Measurements from ENCODE around the gene OSBP2. TPM values are rescaled to one million over a fixed set of nuclear protein-coding genes. Genes with fewer than 3 reads are reported as not detected.

The OSBP2 gene
- total RNA-seq, 1 donor from 2014 or later = 22.2 TPM

DNA sequence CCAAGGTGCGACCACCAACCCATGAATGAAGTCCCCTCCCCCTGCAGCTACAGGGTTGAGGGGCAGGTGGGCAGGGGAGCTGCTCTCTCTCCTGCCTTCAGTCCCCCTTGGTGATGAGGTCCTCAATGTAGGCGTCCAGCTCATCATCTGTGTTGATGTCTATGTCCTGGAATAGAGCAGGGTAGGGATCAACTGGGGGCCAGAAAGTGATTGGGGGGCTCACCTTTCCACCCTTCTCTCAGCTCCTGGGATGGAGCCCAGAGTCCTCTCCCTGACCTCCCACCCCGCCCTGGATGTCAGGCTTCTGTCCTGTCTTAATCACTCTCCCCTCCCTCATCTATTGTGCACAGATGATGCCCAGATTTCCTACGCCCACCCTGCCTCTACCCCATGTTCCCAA, 232.0 kb downstream of the OSBP2 start:
- Histone ChIP-seq H3K9me3 (replicated peaks) (no peaks in the 10 kb centered on the region), H3K4me1 (peaks cover 16% of the 10 kb centered on the region), H3K36me3 (peaks cover 60% of the 10 kb centered on the region), H3K27me3 (ENCODE audit: low read depth) (no peaks in the 10 kb centered on the region), H3K4me3 (no peak overlapping the region), H3K27ac (replicated peaks) (no peak overlapping the region)
- intact Hi-C loops (cut with micrococcal nuclease) = no loop called here
- DNase-seq = no peak
- TF ChIP-seq, protein P1, sequence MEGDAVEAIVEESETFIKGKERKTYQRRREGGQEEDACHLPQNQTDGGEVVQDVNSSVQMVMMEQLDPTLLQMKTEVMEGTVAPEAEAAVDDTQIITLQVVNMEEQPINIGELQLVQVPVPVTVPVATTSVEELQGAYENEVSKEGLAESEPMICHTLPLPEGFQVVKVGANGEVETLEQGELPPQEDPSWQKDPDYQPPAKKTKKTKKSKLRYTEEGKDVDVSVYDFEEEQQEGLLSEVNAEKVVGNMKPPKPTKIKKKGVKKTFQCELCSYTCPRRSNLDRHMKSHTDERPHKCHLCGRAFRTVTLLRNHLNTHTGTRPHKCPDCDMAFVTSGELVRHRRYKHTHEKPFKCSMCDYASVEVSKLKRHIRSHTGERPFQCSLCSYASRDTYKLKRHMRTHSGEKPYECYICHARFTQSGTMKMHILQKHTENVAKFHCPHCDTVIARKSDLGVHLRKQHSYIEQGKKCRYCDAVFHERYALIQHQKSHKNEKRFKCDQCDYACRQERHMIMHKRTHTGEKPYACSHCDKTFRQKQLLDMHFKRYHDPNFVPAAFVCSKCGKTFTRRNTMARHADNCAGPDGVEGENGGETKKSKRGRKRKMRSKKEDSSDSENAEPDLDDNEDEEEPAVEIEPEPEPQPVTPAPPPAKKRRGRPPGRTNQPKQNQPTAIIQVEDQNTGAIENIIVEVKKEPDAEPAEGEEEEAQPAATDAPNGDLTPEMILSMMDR (IDR thresholded peaks at IDR 0.05; ENCODE audit: borderline replicate concordance) = no peak

DNA sequence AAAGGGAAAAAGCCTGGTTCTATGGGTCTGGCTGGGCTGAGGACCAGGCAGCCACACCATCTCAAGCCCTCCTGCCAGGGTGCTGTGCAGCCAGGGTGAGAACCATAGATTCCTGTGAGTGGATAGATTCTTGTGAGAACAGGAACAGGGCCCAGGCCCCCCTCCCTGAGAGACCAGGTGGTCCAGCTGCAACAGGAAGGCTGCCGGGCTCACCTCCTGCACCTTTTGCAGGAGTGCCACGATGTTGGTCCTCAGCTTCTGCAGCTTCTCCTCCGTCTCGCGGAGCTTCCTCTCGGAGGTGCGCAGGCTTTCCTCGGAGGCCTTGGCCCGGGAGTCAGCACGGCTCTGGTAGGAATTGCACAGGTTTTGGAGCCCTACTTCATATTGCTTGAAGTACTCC, 233.1 kb downstream of the OSBP2 start:
- Histone ChIP-seq H3K27me3 (ENCODE audit: low read depth) (no peaks in the 10 kb centered on the region), H3K36me3 (peaks cover 71% of the 10 kb centered on the region), H3K4me1 (peaks cover 10% of the 10 kb centered on the region), H3K4me3 (no peak overlapping the region), H3K27ac (replicated peaks) (no peak overlapping the region), H3K9me3 (replicated peaks) (no peaks in the 10 kb centered on the region)
- no peak for DNase-seq
- intact Hi-C loops (cut with micrococcal nuclease) = no loop called here
- TF ChIP-seq, protein P1 (IDR thresholded peaks at IDR 0.05; ENCODE audit: borderline replicate concordance) = no peak

DNA sequence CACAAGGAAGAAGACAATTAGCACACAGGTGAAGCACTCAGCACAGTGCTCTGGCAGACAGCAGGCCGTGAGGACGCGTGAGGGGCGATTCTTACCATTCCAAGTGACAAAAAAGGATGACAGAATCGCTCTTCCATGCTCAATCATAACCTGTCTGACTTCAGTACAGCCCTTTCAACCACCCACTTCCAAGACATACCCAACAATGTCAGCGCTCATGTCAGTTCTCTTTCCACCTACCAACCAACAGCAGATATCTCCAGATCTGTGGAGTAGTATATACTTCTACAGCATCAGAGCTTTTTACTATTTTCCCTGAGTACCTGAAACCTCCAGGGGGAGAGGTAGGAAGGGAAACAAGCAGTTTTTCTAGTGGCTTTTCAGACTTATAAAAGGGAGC, 233.7 kb downstream of the OSBP2 start:
- no peak for DNase-seq
- Histone ChIP-seq H3K27ac (replicated peaks) (no peak overlapping the region), H3K4me1 (peaks cover 10% of the 10 kb centered on the region), H3K4me3 (no peak overlapping the region), H3K9me3 (replicated peaks) (no peaks in the 10 kb centered on the region), H3K27me3 (ENCODE audit: low read depth) (no peaks in the 10 kb centered on the region), H3K36me3 (peaks cover 77% of the 10 kb centered on the region)
- TF ChIP-seq, protein P1 (IDR thresholded peaks at IDR 0.05; ENCODE audit: borderline replicate concordance) = no peak
- intact Hi-C loops (cut with micrococcal nuclease) = no loop called here

DNA sequence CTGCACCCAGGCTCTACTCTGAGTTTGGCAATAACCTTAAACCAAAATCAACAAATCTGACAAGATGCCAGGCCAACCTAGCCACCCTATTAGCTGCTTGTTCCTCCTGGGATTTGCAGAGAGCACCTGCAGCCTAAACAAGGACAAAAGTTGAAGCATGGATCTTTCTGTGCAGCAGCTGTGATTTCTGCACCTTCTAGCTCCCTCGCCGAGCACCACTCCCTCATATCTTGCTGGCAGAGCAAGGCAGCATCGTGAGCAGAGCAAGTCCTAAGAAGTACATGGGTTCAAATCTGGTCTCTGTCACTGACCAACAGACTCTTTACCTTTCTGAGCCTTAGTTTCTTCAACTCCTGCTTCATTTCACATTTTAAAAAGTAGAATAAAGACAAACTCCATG, 235.6 kb downstream of the OSBP2 start:
- TF ChIP-seq, protein P1 (IDR thresholded peaks at IDR 0.05; ENCODE audit: borderline replicate concordance) = no peak
- peaks cover 10% of the 10 kb centered on the region for H3K4me1 ChIP-seq
- no peaks in the 10 kb centered on the region for H3K9me3 ChIP-seq (replicated peaks)
- H3K4me3 ChIP-seq = no peak overlapping the region
- no peak overlapping the region for H3K27ac ChIP-seq (replicated peaks)
- H3K36me3 ChIP-seq = peaks cover 95% of the 10 kb centered on the region
- intact Hi-C loops (cut with micrococcal nuclease) = no loop called here
- no peaks in the 10 kb centered on the region for H3K27me3 ChIP-seq (ENCODE audit: low read depth)
- no peak for DNase-seq

DNA sequence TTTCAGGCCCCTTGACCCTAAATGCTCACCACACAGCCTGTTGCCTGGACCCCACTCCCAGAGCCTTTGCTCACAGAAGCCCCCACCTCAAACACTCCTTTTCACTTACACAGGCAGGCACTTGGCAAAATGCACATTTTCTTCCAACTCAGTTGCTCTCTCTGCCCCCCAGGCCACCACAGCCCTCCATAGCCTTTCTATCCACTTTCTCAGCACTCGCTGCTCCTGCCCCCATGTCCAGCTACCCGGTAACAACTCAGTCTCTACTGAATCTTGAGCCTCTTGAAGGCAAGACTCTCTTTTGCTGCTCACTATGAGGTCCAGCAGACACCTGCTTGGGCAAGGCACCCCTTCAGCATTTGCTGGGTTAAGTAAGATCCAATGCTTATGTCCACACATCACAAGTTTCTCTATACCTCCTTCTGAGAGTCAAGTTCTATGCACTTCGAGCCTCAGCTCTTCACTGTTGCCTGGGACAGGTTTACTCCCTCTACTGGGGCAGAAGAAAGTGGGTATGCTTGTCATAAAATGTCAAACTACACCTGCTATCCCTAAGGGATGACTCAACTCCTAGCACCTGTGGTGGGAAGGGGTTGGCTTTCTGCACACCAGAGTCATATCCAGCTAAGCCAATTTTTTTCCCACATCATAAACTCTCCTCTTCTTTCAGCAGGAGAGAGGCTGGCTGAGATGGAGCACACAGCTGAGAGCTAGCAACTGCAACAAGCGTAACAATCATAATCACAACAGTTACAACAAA, 237.0 kb downstream of the OSBP2 start:
- intact Hi-C loops (cut with micrococcal nuclease) = no loop called here
- Histone ChIP-seq H3K9me3 (replicated peaks) (no peaks in the 10 kb centered on the region), H3K36me3 (peaks cover 97% of the 10 kb centered on the region), H3K4me1 (peaks cover 10% of the 10 kb centered on the region), H3K27ac (replicated peaks) (no peak overlapping the region), H3K4me3 (no peak overlapping the region), H3K27me3 (ENCODE audit: low read depth) (no peaks in the 10 kb centered on the region)
- DNase-seq = no peak
- TF ChIP-seq, protein P1 (IDR thresholded peaks at IDR 0.05; ENCODE audit: borderline replicate concordance) = no peak

Measured in left ventricle myocardium inferior (tissue), 1 donor.